Esophagus muscularis mucosa (tissue), 4 donors: Measurements from ENCODE around the gene TSSK3. TPM values are rescaled to one million over a fixed set of nuclear protein-coding genes. Genes with fewer than 3 reads are reported as not detected.

Experiments used
- DNase-seq: peaks from one replicate; pipeline ENCODE4 v3.0.0-alpha.2; 2017; ENCODE audit errors: extremely low spot score
- H3K27ac ChIP-seq, 4 donors: fragments of 200-600 bp; sonication (generic); replicated peaks in 1 of 4; 1 replicate in 3 of 4; 2 replicates in 1 of 4; pipeline ENCODE4 v1.5.1; 2016 to 2019; ENCODE audit warnings: mild to moderate bottlenecking in 1 of 4
- H3K27me3 ChIP-seq, 4 donors: fragments of 200-600 bp; sonication (generic); one replicate each; pipeline versions ENCODE4 v1.5.1 to v1.6.0; 2016 to 2019
- H3K36me3 ChIP-seq, 4 donors: fragments of 200-600 bp; sonication (generic); one replicate each; pipeline ENCODE4 v1.5.1; 2016 to 2019
- H3K4me1 ChIP-seq, 4 donors: fragments of 200-600 bp; sonication (generic); one replicate each; pipeline ENCODE4 v1.5.1; 2016 to 2019
- H3K4me3 ChIP-seq, 4 donors: fragments of 200-600 bp; sonication (generic); 1 replicate in 2 of 4; 2 replicates in 2 of 4; pipeline ENCODE4 v1.5.1; 2016 to 2019; ENCODE audit warnings: mild to moderate bottlenecking in 4 of 4, moderate library complexity in 1 of 4
- H3K9me3 ChIP-seq, 4 donors: fragments of 200-600 bp; sonication (generic); 1 replicate in 3 of 4; 2 replicates in 1 of 4; pipeline ENCODE4 v1.5.1; 2016 to 2019
- EP300 ChIP-seq: sonication (generic); formaldehyde crosslinking; IDR thresholded peaks from one replicate; pipeline ENCODE4 v1.6.1; 2017; ENCODE audit warnings: antibody characterized with exemption
- POLR2A ChIP-seq: fragments of 450-650 bp; IDR thresholded peaks from one replicate; pipeline ENCODE4 v1.6.1; 2017; ENCODE audit warnings: antibody characterized with exemption, moderate library complexity, mild to moderate bottlenecking, low read depth
- POLR2AphosphoS5 ChIP-seq, 2 donors: sonication (generic); formaldehyde crosslinking; IDR thresholded peaks; one replicate each; pipeline ENCODE4 v1.6.1; 2017; ENCODE audit warnings: antibody characterized with exemption in 2 of 2
- WGBS: methylation state at CpG from one replicate; pipeline ENCODE4 v1.1.5; 2018; 5-methylcytosine and 5-hydroxymethylcytosine counted together
- intact Hi-C: fragments of 100-400 bp; cut with DNase I; formaldehyde crosslinking; loops from one replicate; pipeline ENCODE4 v1.15.1; 2023
- total RNA-seq, 4 donors: library from RNA; depleted of rRNA; stranded (reverse); fragments of >200 nt; gene quantifications; one replicate each; pipeline versions ENCODE4 v1.1.0 to v1.2.1, GENCODE V29; 2016
- TF ChIP-seq, protein P1 (sequence below), 3 experiments: fragments of 200-600 bp in 2 of 3; fragments of 450-650 bp in 1 of 3; sonication (generic) in 2 of 3; IDR thresholded peaks; one replicate each; pipeline ENCODE4 v1.5.1; 2017 to 2019; ENCODE audit warnings: antibody characterized with exemption in 3 of 3, mild to moderate bottlenecking in 2 of 3, moderate library complexity in 1 of 3

Gene TSSK3
- total RNA-seq, 4 donors from 2014 or later, result 0.86 to 3.7 TPM; not detected in 2

DNA sequence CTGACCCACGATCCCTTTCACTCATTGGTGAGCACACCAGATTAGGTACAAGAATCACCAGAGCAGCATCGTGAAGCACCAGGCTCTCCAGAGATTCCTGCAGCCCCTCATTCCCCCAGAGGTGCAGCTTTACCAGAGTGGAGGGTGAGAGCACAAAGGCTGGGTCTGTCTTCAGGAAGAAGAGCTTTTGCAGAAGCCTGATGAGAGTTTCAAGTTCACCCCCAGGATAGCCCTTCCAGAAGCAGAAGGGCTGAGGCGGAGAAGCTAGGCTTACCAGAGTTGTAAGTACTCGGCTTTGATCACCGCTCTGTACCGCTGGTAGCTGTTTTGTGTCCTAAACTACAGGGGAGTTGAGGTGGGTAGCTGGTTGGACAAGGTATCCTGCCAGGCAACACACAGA is 3.1 kb downstream of the TSSK3 start:
- peaks cover 42 to 74% (median 68%) of the 10 kb centered on the region in 4 donors for H3K36me3 ChIP-seq
- 84% methylated on average over 6 of the region's 6 CpGs for WGBS
- intact Hi-C loops, result no loop called here

DNA sequence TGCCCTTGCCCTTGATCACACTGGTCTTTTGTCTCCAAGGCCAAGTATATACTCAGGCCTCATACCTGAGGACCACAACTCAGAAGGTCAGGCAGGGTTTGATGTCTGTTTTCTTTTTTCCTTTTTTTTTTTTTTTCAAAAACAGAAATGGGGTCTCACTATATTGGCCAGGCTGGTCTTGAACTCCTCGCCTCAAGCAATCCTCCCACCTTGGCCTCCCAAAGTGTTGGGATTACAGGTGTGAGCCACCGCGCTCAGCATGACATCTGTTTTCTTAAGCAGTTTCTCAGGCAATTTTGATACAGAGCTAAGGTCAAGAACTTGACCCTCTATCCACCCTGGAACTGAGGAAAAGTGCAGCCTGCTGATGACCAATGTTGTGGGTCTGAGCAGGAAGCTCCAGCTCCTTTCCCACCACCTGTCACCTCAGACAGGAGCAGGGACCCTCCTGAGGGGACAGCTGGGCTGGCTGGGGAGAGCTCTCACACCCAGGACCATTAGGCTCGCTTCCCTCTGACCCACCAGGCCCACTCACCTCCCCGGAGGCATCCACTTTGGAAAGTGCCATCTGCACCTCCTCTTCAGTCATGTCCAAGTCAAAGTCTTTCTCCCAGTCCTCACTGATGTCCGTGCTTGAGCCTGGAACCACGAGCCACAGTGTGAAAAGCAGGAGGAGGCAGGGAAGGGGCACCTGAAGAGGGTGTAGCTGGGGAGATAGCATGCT is 5.7 kb downstream of the TSSK3 start:
- Histone ChIP-seq H3K9me3 (no peaks in the 10 kb centered on the region), H3K36me3 (peaks cover 51 to 94% (median 87%) of the 10 kb centered on the region in 4 donors), H3K4me3 (no peak overlapping the region), H3K4me1 (no peaks in the 10 kb centered on the region), H3K27ac (no peak overlapping the region), H3K27me3 (no peaks in the 10 kb centered on the region)
- TF ChIP-seq, protein P1, sequence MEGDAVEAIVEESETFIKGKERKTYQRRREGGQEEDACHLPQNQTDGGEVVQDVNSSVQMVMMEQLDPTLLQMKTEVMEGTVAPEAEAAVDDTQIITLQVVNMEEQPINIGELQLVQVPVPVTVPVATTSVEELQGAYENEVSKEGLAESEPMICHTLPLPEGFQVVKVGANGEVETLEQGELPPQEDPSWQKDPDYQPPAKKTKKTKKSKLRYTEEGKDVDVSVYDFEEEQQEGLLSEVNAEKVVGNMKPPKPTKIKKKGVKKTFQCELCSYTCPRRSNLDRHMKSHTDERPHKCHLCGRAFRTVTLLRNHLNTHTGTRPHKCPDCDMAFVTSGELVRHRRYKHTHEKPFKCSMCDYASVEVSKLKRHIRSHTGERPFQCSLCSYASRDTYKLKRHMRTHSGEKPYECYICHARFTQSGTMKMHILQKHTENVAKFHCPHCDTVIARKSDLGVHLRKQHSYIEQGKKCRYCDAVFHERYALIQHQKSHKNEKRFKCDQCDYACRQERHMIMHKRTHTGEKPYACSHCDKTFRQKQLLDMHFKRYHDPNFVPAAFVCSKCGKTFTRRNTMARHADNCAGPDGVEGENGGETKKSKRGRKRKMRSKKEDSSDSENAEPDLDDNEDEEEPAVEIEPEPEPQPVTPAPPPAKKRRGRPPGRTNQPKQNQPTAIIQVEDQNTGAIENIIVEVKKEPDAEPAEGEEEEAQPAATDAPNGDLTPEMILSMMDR (IDR thresholded peaks at IDR 0.05), result no peak
- TF ChIP-seq EP300 (no peak), POLR2AphosphoS5 (IDR thresholded peaks at IDR 0.05) (no peak), POLR2A (no peak)
- 94% methylated on average over 7 of the region's 7 CpGs for WGBS
- DNase-seq, result no peak
- intact Hi-C loops, result no loop called here

More for the DNA sequence above, 3.1 kb downstream of the TSSK3 start:
- Histone ChIP-seq H3K9me3 (no peaks in the 10 kb centered on the region), H3K27ac (no peak overlapping the region), H3K4me3 (no peak overlapping the region), H3K4me1 (peaks cover 13 to 21% (median 19%) of the 10 kb centered on the region in 4 donors), H3K27me3 (no peaks in the 10 kb centered on the region)
- TF ChIP-seq, protein P1 (IDR thresholded peaks at IDR 0.05), result no peak
- TF ChIP-seq EP300 (no peak), POLR2A (no peak), POLR2AphosphoS5 (IDR thresholded peaks at IDR 0.05) (no peak)
- no peak for DNase-seq

DNA sequence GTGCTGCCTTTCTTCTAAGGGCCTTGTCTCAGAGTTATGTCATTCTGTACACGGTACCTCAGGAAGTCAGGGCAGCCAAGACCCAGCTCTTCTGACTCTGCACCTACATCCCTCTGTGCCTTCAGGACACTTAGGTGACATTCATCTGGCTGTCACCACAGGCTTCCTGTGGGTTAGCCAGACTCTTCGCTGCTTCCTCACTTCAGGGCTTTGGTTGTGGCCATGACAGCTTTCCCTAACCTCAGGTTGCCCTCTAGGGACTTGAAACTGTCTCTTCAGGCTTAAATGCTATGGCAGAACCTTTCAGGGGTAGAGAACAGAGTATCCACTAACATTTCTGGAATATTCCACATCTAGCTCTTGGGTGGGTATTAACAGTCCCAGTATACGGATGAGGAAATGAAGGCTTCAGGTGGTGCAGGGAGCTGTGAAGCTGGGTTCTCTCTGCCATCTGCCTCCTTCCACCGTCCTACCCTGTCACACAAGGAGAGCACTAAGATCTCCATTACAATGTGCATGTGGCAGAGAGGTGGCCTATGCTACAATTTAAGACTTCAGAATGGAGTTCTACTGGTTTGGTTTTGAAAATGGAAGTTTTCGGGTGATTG is 9.9 kb downstream of the TSSK3 start:
- intact Hi-C loops, result no loop called here
- no peak overlapping the region for H3K27ac ChIP-seq
- no peaks in the 10 kb centered on the region for H3K27me3 ChIP-seq
- H3K9me3 ChIP-seq, result no peaks in the 10 kb centered on the region
- H3K36me3 ChIP-seq, result peaks cover 68 to 95% (median 93%) of the 10 kb centered on the region in 4 donors
- no peaks in the 10 kb centered on the region for H3K4me1 ChIP-seq
- 89% methylated on average over 4 of the region's 5 CpGs for WGBS
- TF ChIP-seq POLR2AphosphoS5 (IDR thresholded peaks at IDR 0.05) (no peak), POLR2A (no peak), EP300 (no peak)
- TF ChIP-seq, protein P1 (IDR thresholded peaks at IDR 0.05), result no peak
- DNase-seq, result no peak
- no peak overlapping the region for H3K4me3 ChIP-seq

DNA sequence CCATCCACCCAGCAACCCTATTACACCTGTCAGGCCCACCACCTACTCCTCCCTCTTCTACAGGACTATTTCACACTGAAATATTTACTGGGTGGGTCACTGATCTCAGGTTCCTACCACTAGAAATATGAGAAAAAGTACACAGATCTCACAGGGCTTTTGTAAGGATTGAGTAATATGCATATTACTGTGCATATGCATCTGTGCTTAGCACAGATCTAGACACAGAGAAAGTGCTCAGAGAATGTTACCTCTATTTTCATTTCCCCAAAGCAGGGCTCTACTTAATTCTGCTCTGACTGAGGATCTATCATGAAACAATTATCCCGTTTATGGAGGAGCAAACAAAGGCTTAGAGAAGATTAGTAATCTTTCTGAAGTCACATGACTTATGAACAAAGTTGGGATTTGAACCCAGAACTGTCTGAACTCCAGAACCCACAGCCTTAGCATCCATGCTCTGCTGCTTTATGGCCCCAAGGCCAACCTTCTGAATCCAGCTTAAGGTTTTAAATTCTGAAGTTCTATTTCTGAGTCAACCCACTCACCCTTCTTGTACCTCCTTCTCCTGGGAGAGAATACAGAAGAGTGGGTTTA is 11.8 kb downstream of the TSSK3 start:
- Histone ChIP-seq H3K4me3 (no peak overlapping the region), H3K4me1 (no peaks in the 10 kb centered on the region), H3K9me3 (no peaks in the 10 kb centered on the region), H3K27me3 (no peaks in the 10 kb centered on the region), H3K27ac (no peak overlapping the region), H3K36me3 (peaks cover 67 to 95% (median 93%) of the 10 kb centered on the region in 4 donors)
- DNase-seq, result no peak
- WGBS, result 85% methylated on average over 1 of the region's 1 CpG
- TF ChIP-seq POLR2AphosphoS5 (IDR thresholded peaks at IDR 0.05) (no peak), EP300 (no peak), POLR2A (no peak)
- TF ChIP-seq, protein P1 (IDR thresholded peaks at IDR 0.05), result no peak
- intact Hi-C loops, result no loop called here
